Stimulated activated naive CD8-positive, alpha-beta T cell treated with anti-CD3 and anti-CD28 coated beads, Interleukin-15, Interleukin-2, amounts not matched to agents 100 U/mL and 50 U/mL, for 24 hours (primary cell): ENCODE data around the gene RNASE8.
A peak's percentile ranks its signal among the peaks of the same experiment; 100 is the strongest.

Source experiments
- ATAC-seq: fragments of 150-1000 bp; cut with Tn5 transposase; one replicate; pipeline ENCODE4 v1.10.0; 2021
- DNase-seq: peaks from one replicate; pipeline ENCODE4 v3.0.0; 2021

The RNASE8 gene

DNA sequence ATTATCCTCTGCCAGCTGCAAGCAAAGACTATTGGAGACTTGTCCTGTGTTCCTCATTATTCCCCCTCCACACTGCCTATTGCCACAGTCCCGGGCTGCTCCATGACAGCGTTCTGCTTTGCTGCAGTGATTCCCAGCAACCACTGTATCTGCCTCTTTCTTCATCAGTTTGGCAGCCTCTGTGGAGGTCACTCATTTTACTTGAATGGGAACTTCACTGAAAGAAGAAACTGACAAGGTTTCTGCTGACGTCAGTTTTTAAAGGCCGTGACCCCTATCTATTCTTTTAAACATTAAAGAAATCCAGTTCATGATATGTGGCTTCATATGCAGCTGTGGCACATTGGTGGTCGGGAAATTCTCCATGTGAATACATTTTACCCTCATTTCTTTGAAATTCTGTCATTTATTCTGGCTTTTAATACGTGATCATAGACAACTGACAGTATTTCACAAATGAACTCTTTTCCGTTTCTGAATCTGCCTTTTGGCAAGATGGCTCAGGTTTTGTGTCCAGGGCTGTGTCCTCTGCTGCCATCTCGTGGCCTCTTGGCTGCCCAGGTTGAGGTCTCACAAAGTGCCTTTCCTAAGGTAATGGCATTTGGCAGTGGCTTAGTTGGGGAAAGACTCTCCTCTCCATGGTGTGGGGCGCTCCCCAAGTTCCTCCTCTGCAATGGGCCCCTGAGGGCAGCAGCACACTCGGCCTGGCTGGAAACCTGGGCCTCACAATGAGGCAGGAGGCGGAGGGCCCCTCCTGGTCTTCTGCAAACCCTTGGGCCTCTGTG is 49.1 kb downstream of the RNASE8 start:
- DNase-seq, result peak; percentile 82
- no peak for ATAC-seq

DNA sequence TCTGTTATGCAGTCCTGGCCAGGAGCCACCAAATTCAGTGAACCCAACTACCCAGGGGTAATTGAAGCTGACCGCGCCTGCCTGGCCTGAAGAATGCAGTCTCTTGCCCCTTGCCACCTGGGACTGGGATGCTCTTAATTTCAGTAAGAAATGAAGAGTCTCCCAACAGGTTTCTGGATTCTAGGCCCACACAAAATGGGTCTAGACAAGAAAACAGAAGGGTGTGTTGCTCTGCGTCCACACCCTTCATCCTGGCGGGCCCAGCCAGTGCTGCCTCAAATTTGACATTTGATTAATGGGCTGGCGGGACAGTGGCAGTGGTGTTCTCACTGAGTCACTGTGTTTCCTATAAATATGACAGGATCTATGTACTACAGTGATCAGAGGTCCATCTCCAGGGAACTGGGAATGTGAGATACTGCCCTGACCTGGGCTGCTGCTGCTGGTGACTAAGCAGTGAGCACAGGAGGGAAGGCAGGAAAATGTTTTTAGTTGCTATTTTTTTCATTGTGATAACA is 49.7 kb downstream of the RNASE8 start:
- no peak for DNase-seq
- ATAC-seq, result no peak
